Measurements from ENCODE around the gene CREM. TPM values are rescaled to one million over a fixed set of nuclear protein-coding genes. Genes with fewer than 3 reads are reported as not detected.

CREM gene
- total RNA-seq, 1 experiment from 2014 or later, result 20.0 TPM

GRCh38 chr10:35219292-35219691 is 92.6 kb downstream of the CREM start:
- no CpG with 5 or more reads among the region's 6 CpGs for WGBS (ENCODE audit: extremely low coverage, insufficient read length, low lambda C conversion rate)
- Histone ChIP-seq H3K23me2 (ENCODE audit: insufficient read length, low read depth, low read length, poor library complexity, severe bottlenecking) (no peaks in the 10 kb centered on the region), H2BK5ac (ENCODE audit: insufficient read length, low read length) (no peak overlapping the region), H3K56ac (ENCODE audit: insufficient read length, low read depth, low read length) (no peak overlapping the region), H3K4me2 (ENCODE audit: insufficient read depth, insufficient read length, low read length) (no peak overlapping the region), H3K23ac (ENCODE audit: insufficient read length, low read depth, low read length) (no peak overlapping the region), H4K5ac (ENCODE audit: insufficient read length, low read depth, low read length) (no peak overlapping the region), H3K14ac (ENCODE audit: insufficient read depth, low read length) (no peak overlapping the region), H3K27me3 (ENCODE audit: insufficient read depth, low read length) (no peaks in the 10 kb centered on the region), H4K8ac (replicated peaks; ENCODE audit: insufficient read length, low read depth, low read length) (no peak overlapping the region), H4K20me1 (ENCODE audit: control insufficient read depth, insufficient read depth, insufficient read length) (no peaks in the 10 kb centered on the region), H2AK5ac (ENCODE audit: insufficient read length, low read length) (no peak overlapping the region), H2BK120ac (ENCODE audit: low read depth, low read length, poor library complexity, severe bottlenecking) (no peak overlapping the region), H2BK12ac (ENCODE audit: insufficient read length, low read depth, low read length) (no peak overlapping the region), H3K9ac (ENCODE audit: extremely low read depth, insufficient read length, low read length) (no peak overlapping the region), H2BK20ac (ENCODE audit: low read depth, low read length, poor library complexity, severe bottlenecking) (no peak overlapping the region), H3K27ac (ENCODE audit: insufficient read length, low read depth, low read length) (no peak overlapping the region), H2AFZ (ENCODE audit: low read length) (no peak overlapping the region), H3K9me3 (ENCODE audit: control insufficient read depth, low read depth, low read length) (no peaks in the 10 kb centered on the region), H3T11ph (ENCODE audit: low read length) (no peak overlapping the region), H4K91ac (ENCODE audit: insufficient read length, low read depth, low read length) (no peak overlapping the region), H3K18ac (ENCODE audit: insufficient read length, low read depth, low read length) (no peak overlapping the region), H3K79me2 (ENCODE audit: insufficient read depth, low read length) (no peaks in the 10 kb centered on the region), H2BK15ac (ENCODE audit: low read depth, low read length) (no peak overlapping the region), H3K4me1 (ENCODE audit: insufficient read depth, low read length) (no peaks in the 10 kb centered on the region), H3K79me1 (ENCODE audit: insufficient read depth, low read depth, low read length, poor library complexity, severe bottlenecking) (no peaks in the 10 kb centered on the region), H3K4ac (ENCODE audit: low read depth, low read length) (no peak overlapping the region)
- Mint-ChIP-seq H3K27ac (no peak overlapping the region), H3K4me1 (peaks cover 3 to 4% of the 10 kb centered on the region in 2 experiments), H3K9me3 (no peaks in the 10 kb centered on the region), H3K4me3 (no peak overlapping the region), H3K36me3 (ENCODE audit: insufficient read depth in 1 of 3, low read depth in 3 of 3) (no peaks in the 10 kb centered on the region), H3K27me3 (ENCODE audit: low read depth) (no peaks in the 10 kb centered on the region)
- no peak for TF ChIP-seq CTCF (conservative IDR thresholded peaks at IDR 0.05)
- DNase-seq, result no peak
